Fibroblast of lung (primary cell): ENCODE measurements around the gene BCL2L11. TPM values are rescaled to one million over a fixed set of nuclear protein-coding genes. Genes with fewer than 3 reads are reported as not detected.

Experiments
- DNase-seq, 2 donors: peaks; one replicate each; pipeline versions ENCODE4 v3.0.0 to v3.0.0-alpha.2; 2010; ENCODE audit warnings: low read depth in 2 of 2
- H2AFZ ChIP-seq: 2 replicates; pipeline ENCODE4 v1.5.1; 2012; ENCODE audit warnings: low read length, control low read depth, inconsistent platforms
- H3K27ac ChIP-seq: 2 replicates; pipeline ENCODE4 v1.5.1; 2011; ENCODE audit warnings: low read length, control low read depth; ENCODE audit not compliant: insufficient read depth
- H3K27me3 ChIP-seq: 2 replicates; pipeline ENCODE4 v1.5.1; 2011; ENCODE audit warnings: mild to moderate bottlenecking, low read length; ENCODE audit not compliant: control insufficient read depth, insufficient read depth
- H3K36me3 ChIP-seq: 2 replicates; pipeline ENCODE4 v1.5.1; 2011; ENCODE audit warnings: low read length; ENCODE audit not compliant: control insufficient read depth, insufficient read depth
- H3K4me1 ChIP-seq: 2 replicates; pipeline ENCODE4 v1.5.1; 2011; ENCODE audit warnings: low read length; ENCODE audit not compliant: control insufficient read depth, insufficient read depth; ENCODE audit errors: extremely low read depth
- H3K4me2 ChIP-seq: 2 replicates; pipeline ENCODE4 v1.5.1; 2011; ENCODE audit warnings: low read length, control low read depth; ENCODE audit not compliant: insufficient read depth; ENCODE audit errors: extremely low read depth
- H3K4me3 ChIP-seq, 4 experiments: fragments of 200-600 bp in 1 of 4; sonication (generic) in 1 of 4; replicated peaks in 1 of 4; 2 replicates each; pipeline ENCODE4 v1.5.1; 2011 to 2016; ENCODE audit warnings: low read length in 4 of 4, low read depth in 3 of 4, mild to moderate bottlenecking in 3 of 4, control low read depth in 2 of 4, inconsistent platforms in 1 of 4, mixed read lengths in 1 of 4; ENCODE audit not compliant: insufficient read depth in 1 of 4; ENCODE audit errors: control extremely low read depth in 1 of 4
- H3K79me2 ChIP-seq: 2 replicates; pipeline ENCODE4 v1.5.1; 2012; ENCODE audit warnings: mild to moderate bottlenecking, low read length, inconsistent platforms; ENCODE audit not compliant: control insufficient read depth, insufficient read depth
- H3K9ac ChIP-seq: 2 replicates; pipeline ENCODE4 v1.5.1; 2011; ENCODE audit warnings: mild to moderate bottlenecking, low read length, control low read depth; ENCODE audit not compliant: insufficient read depth
- H3K9me3 ChIP-seq: 2 replicates; pipeline ENCODE4 v1.5.1; 2012; ENCODE audit warnings: low read depth, low read length; ENCODE audit not compliant: control insufficient read depth, insufficient read depth
- H4K20me1 ChIP-seq: 2 replicates; pipeline ENCODE4 v1.5.1; 2011; ENCODE audit warnings: low read length; ENCODE audit not compliant: control insufficient read depth, insufficient read depth; ENCODE audit errors: extremely low read depth
- CTCF ChIP-seq, 2 donors: IDR thresholded peaks in 1 of 2; conservative IDR thresholded peaks in 1 of 2; 1 replicate in 1 of 2; 2 replicates in 1 of 2; pipeline ENCODE4 v1.5.1; 2011 to 2012; ENCODE audit warnings: low read length in 2 of 2, control low read depth in 1 of 2, inconsistent platforms in 1 of 2, low read depth in 1 of 2, mild to moderate bottlenecking in 1 of 2
- EZH2 ChIP-seq: IDR thresholded peaks from 2 replicates; pipeline ENCODE4 v1.5.1; 2012; ENCODE audit warnings: low read length, control low read depth, mild to moderate bottlenecking; ENCODE audit errors: missing control alignments
- polyA plus RNA-seq, 2 donors: library from polyadenylated mRNA; depleted of rRNA in 1 of 2; stranded (reverse) in 1 of 2; unstranded in 1 of 2; fragments of >200 nt; gene quantifications; 2 replicates each; pipeline ENCODE4 v1.2.1, GENCODE V29; 2011 to 2012; ENCODE audit warnings: missing spikeins in 1 of 2
- total RNA-seq: library from RNA; depleted of rRNA; stranded (reverse); fragments of >200 nt; gene quantifications from 2 replicates; pipeline ENCODE4 v1.2.1, GENCODE V29; 2014

BCL2L11 gene
- total and polyA plus RNA-seq, 2 donors (not counting 1 experiment from before 2014, with no cell fraction given) = 1.5 to 10.2 TPM

DNA sequence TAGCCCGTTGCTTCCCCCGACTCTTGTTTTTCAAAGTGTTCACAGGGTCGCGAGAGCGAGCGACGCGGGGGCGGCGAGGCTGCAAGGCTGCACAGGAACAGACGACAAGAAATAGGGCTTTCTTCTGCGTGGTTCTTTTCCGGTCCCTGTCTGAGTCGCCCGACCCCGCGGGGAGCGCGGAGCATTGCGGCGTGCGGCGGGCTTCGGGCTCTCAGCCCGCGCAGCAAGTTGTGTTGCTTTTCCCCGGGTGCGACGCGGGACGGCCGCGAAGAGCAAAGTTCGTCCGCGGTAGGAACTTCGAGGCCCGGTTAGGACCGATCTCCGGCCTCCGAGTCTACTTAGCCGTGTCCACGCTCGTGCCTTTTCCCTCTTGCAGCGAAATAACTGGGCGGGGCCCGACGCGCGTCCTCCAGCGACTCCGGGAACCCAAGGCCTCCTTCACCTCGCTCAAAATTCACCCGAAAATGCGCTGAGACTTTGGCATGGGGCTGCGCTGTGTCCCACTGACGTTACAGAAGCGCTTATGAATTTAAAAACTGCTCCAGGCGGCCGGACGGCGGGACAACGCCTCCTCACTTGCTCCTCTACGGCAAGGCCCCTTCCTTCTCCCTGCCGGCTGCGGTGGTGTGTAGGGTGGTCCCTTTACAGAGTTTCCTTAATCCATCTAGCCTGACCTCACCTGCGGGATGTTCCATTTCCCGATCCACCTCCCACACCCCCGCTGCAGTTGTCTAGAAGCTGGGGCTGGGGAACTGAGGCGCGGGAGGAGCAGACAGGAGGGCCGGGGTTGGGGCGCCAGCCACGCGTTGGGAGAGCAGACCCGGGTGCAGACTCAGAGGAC lies 1.5 kb upstream of the BCL2L11 start:
- Histone ChIP-seq H3K27me3 (peaks cover 15% of the 10 kb centered on the region), H3K4me1 (peaks cover 5% of the 10 kb centered on the region), H2AFZ (no peak overlapping the region), H3K4me2 (no peak overlapping the region), H4K20me1 (no peaks in the 10 kb centered on the region), H3K27ac (no peak overlapping the region), H3K4me3 (no peak overlapping the region), H3K36me3 (no peaks in the 10 kb centered on the region), H3K9me3 (no peaks in the 10 kb centered on the region), H3K9ac (no peak overlapping the region), H3K79me2 (no peaks in the 10 kb centered on the region)
- TF ChIP-seq EZH2 (peak; percentile 80), CTCF (conservative IDR thresholded peaks at IDR 0.05 in 1 of 2, IDR thresholded peaks at IDR 0.05 in 1 of 2; ENCODE audit: low read depth in 1 of 2, low read length in 2 of 2) (no peak)
- DNase-seq = peak in 1 of 2 donors; percentile 15

GRCh38 chr2:111119822-111120252 lies 877 bp upstream of the BCL2L11 start:
- Histone ChIP-seq H3K79me2 (no peaks in the 10 kb centered on the region), H3K27ac (no peak overlapping the region), H3K36me3 (no peaks in the 10 kb centered on the region), H3K9me3 (no peaks in the 10 kb centered on the region), H3K4me3 (peak overlapping the region in 3 of 4 experiments; percentile 7 to 93 (median 43)), H3K4me1 (peaks cover 5% of the 10 kb centered on the region), H3K9ac (no peak overlapping the region), H2AFZ (no peak overlapping the region), H4K20me1 (no peaks in the 10 kb centered on the region), H3K4me2 (peak overlapping the region; percentile 71), H3K27me3 (peaks cover 15% of the 10 kb centered on the region)
- TF ChIP-seq CTCF (conservative IDR thresholded peaks at IDR 0.05 in 1 of 2, IDR thresholded peaks at IDR 0.05 in 1 of 2; ENCODE audit: low read depth in 1 of 2, low read length in 2 of 2) = no peak
- TF ChIP-seq EZH2 = no peak
- DNase-seq = peak in 1 of 2 donors; percentile 5

DNA sequence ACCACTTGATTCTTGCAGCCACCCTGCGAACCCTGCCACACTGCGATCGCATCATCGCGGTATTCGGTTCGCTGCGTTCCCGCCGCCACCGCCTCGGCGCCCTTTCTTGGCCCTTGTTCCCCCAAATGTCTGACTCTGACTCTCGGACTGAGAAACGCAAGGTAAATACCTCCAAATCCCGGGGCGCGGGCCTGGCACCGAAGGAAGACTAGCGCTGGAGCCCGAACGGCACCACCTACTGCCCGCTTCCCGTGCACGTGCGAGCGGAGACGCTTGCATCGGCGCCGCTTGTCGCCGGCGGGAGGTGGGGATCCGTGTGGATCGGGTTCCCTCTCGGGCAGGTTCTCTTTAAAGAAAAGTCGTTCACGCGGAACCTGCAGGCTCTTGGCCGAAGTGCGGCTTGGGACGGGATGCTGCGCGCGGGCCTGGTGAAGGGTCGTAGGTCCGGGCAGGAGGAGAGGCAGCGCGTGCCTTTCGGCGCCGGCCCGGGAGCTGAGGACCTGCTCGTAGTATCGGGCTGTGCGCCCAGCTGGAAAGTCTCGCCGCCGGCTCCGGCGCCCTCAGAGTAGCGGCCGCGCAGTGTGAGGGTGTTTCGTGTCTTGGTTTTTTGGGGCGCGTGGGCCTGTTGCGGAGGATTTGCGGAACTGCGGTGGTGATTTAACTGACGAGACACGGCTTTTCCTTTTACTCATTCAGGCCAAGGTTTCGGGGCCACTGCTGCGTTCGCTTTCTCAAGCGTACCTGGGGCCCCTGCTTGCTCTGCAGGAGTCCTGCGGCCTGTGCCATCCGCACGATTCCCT lies 514 bp downstream of the BCL2L11 start:
- Histone ChIP-seq H3K36me3 (no peaks in the 10 kb centered on the region), H3K9me3 (no peaks in the 10 kb centered on the region), H3K4me3 (peak overlapping the region; percentile 80 to 93 (median 82)), H3K27me3 (peaks cover 15% of the 10 kb centered on the region), H3K4me1 (peaks cover 5% of the 10 kb centered on the region), H3K27ac (peak overlapping the region; percentile 49), H3K9ac (peak overlapping the region; percentile 59), H4K20me1 (no peaks in the 10 kb centered on the region), H2AFZ (peak overlapping the region; percentile 80), H3K4me2 (peak overlapping the region; percentile 88), H3K79me2 (no peaks in the 10 kb centered on the region)
- TF ChIP-seq CTCF (conservative IDR thresholded peaks at IDR 0.05 in 1 of 2, IDR thresholded peaks at IDR 0.05 in 1 of 2; ENCODE audit: low read depth in 1 of 2, low read length in 2 of 2) = no peak
- no peak for TF ChIP-seq EZH2
- DNase-seq = peak; percentile 33 to 41
